NCI-H524 treated with DMSO at 0.1 percent for 48 hours (cell line): ENCODE data around the gene CFTR.
A peak's percentile ranks its signal among the peaks of the same experiment; 100 is the strongest.

ENCODE experiments used
- DNase-seq: peaks from one replicate; lab custom pipeline; 2025; lab: John Stamatoyannopoulos, UW

Gene CFTR

GRCh38 chr7:117590191-117590590 is 110.4 kb downstream of the CFTR start:
- no peak for DNase-seq

- no peak for DNase-seq
These were observed 112.3 kb downstream of the CFTR start for GRCh38 chr7:117592011-117592635.

GRCh38 chr7:117596134-117596533 is 116.3 kb downstream of the CFTR start:
- no peak for DNase-seq

- peak; percentile 4 for DNase-seq
These were observed 117.9 kb downstream of the CFTR start for GRCh38 chr7:117597755-117598154.

GRCh38 chr7:117600911-117601310 is 121.1 kb downstream of the CFTR start:
- no peak for DNase-seq

GRCh38 chr7:117603627-117604026 is 123.8 kb downstream of the CFTR start:
- no peak for DNase-seq

- no peak for DNase-seq
These were observed 125.9 kb downstream of the CFTR start for GRCh38 chr7:117605712-117606111.

- DNase-seq, result no peak
These were observed 126.3 kb downstream of the CFTR start for GRCh38 chr7:117606132-117606531.

- DNase-seq, result no peak
These were observed 130.6 kb downstream of the CFTR start for GRCh38 chr7:117610396-117610795.

GRCh38 chr7:117612637-117613036 is 132.8 kb downstream of the CFTR start:
- DNase-seq, result no peak

- DNase-seq, result no peak
These were observed 136.9 kb downstream of the CFTR start for GRCh38 chr7:117616694-117617093.

GRCh38 chr7:117619681-117620080 is 139.9 kb downstream of the CFTR start:
- DNase-seq, result no peak

GRCh38 chr7:117621075-117621618 is 141.3 kb downstream of the CFTR start:
- DNase-seq, result no peak

- DNase-seq, result no peak
These were observed 143.8 kb downstream of the CFTR start for GRCh38 chr7:117623606-117624005.

- DNase-seq, result no peak
These were observed 150.7 kb downstream of the CFTR start for GRCh38 chr7:117630501-117630900.

- DNase-seq, result no peak
These were observed 151.2 kb downstream of the CFTR start for GRCh38 chr7:117630907-117631564.

GRCh38 chr7:117631652-117632051 is 151.8 kb downstream of the CFTR start:
- no peak for DNase-seq

- DNase-seq, result no peak
These were observed 158.1 kb downstream of the CFTR start for GRCh38 chr7:117637937-117638336.

- DNase-seq, result no peak
These were observed 160.1 kb downstream of the CFTR start for GRCh38 chr7:117639966-117640365.

GRCh38 chr7:117640465-117640864 is 160.6 kb downstream of the CFTR start:
- DNase-seq, result no peak

GRCh38 chr7:117645481-117646165 is 165.8 kb downstream of the CFTR start:
- no peak for DNase-seq

- no peak for DNase-seq
These were observed 168.5 kb downstream of the CFTR start for GRCh38 chr7:117648203-117648866.
